ENCODE results near the gene PTPRG.

Gene PTPRG

GRCh38 chr3:62142331-62143085 is 581.1 kb downstream of the PTPRG start:
- DNase-seq, result no peak

DNA sequence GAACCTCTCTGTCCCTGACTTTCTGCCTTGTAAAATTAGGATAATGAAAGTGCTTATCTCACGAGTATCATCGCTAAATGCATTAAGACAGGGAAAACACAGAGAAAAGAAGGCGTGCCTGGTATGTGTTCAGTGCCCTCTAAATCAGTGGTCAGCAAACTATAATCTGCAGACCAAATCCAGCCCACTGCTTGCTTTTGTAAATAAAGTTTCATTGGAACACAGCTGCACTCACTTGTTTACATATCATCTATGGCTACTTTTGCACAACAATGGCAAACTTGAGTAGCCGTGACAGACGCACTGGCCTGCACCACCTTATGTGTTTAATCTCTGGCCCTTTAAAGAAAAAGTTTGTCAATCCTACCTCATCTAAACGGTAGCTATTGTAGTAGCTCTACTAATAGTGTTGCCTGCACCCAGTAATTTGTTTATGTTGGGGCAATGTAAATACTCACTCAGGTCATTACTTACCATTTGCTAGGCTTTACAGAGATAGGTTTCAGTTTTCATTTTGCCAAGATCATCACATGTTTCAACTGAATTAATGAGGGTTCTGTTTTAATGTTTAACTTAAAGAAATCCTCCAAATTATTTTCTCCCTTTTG is 582.6 kb downstream of the PTPRG start:
- no peak for DNase-seq

GRCh38 chr3:62144482-62144881 is 583.1 kb downstream of the PTPRG start:
- DNase-seq, result no peak

DNA sequence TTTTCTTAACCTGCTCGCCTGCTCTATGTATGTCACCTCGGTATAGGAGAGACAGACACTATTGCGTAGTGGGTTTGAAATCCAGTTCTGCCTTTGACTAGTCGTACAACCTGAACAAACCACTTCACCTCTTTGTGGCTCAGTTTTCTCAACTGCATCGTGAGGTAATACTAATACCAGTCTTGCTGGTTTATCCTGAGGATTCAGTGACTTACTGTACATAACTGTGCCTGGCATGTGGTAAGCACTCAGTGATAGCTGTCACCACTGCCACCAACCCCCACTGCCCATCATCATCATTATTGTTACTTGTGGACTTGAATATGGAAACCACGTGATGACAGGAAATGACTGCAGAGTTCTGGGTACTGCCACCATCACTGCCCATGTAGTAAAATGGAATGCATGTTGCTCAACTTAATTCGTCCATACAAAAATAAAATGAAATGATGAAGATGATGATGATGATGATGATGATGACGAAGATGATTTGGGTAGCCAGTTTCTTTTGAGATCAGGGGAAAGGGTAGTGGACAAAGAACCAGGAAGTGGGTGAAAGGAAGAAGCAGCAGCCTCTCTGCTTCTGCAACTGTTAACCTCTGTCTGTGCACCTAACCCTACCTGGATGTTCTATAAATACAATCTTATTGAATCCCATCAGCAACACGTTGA is 583.9 kb downstream of the PTPRG start:
- DNase-seq, result no peak

DNA sequence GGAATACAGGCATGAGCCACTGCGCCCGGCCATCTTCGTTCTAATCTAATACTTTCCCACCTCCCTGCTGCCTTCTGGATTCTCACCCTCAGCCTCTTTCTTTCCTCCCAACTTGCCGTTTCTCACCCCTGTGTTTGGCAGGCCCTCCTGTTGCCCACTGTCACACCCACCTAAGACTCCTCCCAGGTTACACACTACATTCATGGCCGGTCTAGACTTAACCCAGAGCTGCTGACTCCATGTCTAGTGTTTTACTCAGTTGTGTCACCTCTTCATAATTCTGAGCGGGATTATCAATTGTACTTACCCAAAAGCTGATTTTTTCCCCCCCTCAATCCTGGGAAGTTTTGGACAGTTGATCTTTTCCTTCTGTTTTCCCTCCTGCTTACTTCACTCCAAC is 588.2 kb downstream of the PTPRG start:
- DNase-seq, result no peak

GRCh38 chr3:62149962-62150361 is 588.6 kb downstream of the PTPRG start:
- no peak for DNase-seq

GRCh38 chr3:62151591-62151990 is 590.2 kb downstream of the PTPRG start:
- no peak for DNase-seq

GRCh38 chr3:62153231-62153630 is 591.9 kb downstream of the PTPRG start:
- no peak for DNase-seq

DNA sequence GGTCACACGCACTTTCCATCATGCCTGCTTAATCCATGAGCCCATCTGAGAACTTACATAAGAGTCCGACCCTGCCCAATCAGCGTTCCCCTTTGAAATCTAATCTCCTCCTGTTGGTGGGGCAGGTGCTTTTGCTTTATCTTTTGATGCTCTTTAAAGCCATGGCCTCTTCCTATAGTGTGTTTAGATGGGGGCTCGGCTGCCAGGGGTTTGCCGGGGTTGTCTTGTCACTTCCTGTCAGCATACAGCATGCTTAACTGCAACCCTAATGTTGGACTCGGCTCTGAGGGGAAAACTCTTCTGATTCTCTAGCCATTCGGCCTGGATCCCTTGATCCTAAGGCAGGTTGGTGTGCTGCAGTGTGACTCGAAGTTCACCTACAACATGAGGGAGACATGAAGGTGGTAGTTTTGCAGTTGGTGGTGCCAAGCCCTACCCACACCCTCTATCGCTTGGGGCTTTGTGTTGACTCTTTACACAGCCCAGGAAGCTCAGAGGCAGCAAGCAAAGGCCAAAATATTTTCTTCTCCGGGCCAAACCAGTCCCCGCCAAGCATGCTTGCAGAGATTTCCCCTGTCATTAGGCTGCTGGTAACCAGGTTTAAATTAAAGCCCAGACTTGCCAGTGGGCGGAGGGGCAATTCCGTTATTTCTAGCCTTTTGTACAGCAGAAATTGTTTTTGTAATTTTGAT is 593.2 kb downstream of the PTPRG start:
- no peak for DNase-seq

GRCh38 chr3:62159056-62159708 is 597.8 kb downstream of the PTPRG start:
- DNase-seq, result no peak

- no peak for DNase-seq
Measured at GRCh38 chr3:62159709-62160092, 598.3 kb downstream of the PTPRG start.

DNA sequence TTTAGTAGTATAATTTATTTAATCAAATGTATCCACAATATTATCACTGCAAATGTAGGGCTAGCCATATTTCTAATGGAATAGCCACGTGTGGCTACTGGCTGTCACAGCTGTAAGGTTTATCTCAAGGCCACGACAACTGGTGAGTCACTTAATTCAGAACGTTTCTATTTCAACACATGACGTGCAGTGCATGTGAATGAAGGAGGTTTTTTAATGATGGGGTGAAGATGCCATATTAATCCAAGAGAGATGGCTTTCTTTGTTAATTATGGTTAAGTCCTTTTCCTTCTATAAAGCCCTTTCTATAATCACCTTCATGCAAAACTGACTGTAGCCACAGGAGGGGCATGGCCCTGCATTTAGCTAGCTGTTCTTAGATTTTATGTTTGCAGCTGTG is 600.0 kb downstream of the PTPRG start:
- no peak for DNase-seq

- no peak for DNase-seq
Measured at GRCh38 chr3:62164196-62164595, 602.8 kb downstream of the PTPRG start.

DNA sequence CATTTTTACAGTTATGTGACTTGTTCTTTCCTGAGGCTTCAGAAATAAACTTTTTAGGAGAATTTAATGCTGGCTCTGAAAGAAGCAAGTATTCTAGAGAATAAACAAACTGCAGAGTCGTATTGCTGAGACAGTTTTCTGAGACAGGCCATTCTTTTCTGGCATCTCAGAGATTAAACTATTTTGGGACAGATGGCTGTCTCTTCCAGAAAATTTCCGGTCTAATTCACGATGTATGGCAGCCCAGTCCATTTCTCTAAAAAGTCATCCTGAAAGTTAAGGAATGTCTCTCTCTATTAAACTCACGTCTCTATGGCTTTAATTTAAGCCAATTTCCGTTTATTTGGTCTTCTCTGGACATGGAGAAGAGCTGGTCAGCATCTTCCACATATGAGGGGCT is 603.4 kb downstream of the PTPRG start:
- DNase-seq, result no peak

GRCh38 chr3:62167566-62168262 is 606.3 kb downstream of the PTPRG start:
- DNase-seq, result no peak

DNA sequence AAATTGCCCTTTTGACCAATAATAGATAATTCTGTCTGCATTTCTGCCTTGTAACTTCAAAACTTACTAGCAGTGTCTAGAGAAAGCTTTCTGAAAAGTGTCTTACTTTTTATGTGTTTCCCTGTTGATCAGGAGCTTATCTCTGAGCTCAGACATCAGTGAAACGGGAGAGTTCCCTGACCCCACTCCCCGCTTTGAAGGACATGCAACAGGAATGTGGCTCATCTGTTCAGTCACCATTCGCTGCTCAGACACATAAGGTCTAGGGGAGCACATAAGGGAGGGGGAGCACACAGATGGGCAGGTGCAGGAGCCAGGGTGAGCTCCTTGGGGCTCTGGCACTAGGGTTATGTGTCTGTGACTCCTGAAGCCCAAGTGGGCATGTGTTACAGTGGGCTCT is 607.0 kb downstream of the PTPRG start:
- DNase-seq, result no peak

DNA sequence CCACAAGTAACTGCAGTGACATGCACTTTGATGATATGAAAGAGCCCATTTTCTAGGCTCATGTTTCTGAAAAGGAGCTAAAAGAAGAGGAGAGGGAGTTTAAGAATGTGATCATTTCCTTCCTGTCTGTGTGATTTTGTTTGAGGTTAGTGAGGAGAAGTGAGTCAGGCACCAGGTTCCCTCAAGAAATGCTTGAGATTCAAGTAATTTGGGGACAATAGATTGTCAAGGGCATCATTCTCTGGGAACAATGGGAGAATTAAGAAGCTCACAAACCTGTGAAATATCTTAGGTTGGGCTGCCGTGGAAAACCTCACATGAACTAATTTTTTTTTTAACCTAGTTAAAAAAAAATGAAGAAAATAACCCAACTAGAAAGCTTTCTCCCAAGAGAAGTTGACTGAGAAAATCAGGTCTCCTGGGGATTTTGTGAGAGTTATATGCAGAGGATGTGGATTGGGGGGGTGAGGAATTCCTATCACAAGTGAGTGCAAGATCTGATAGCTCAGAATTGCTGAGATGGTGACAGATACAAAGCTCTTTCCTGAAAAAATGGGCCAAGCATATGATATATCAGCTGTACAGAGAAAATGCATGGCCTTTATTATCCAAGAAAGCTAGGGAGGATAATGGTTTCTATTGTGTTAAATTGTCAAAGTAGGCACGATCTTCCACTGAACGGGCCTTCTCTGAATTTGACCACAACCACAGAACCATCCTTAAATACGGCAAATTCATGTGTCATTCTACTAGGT is 608.7 kb downstream of the PTPRG start:
- no peak for DNase-seq

- DNase-seq, result no peak
Measured at GRCh38 chr3:62171789-62172188, 610.4 kb downstream of the PTPRG start.

DNA sequence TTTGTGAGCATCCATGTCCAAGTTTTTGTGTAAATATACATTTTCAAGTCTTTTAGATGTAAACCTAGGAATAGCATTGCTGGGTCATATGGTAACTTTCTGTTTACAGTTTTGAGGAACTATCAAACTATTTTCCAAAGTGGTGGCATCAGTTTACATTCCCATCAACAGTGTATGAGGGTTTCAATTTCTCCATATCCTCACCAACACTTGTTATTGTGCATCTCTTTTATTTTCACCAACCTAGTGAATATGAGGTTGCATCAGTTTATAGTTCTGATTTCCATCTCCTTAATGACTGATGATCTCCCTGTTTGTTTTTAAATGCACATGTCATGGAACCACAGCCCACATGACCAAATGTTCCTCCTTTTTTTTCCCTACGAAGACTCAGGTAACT is 610.8 kb downstream of the PTPRG start:
- DNase-seq, result no peak

- no peak for DNase-seq
Measured at GRCh38 chr3:62173939-62174515, 612.7 kb downstream of the PTPRG start.

DNA sequence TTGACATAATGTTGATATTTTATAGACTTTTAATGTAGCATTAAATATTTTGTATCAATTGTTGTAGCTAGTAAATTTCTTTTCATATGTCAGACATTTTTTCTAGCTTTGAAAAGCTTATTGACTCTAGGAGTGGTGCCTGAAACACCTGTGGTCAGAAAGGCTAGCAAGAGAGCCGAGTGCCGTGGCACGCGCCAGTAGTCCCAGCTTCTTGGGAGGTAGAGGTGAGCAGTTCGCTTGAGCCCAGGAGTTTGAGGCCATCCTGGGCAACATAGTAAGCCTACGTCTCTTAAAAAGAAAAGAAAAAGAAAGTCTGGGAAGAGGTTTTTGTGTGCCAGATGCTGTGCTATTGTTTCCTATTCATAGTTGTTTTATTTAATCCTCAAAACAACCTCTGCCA is 613.8 kb downstream of the PTPRG start:
- DNase-seq, result no peak

Measured in CD4-positive, alpha-beta T cell treated with Interleukin-1 beta for 1 hour (primary cell).